ENCODE results near the gene AK3. TPM values are rescaled to one million over a fixed set of nuclear protein-coding genes. Genes with fewer than 3 reads are reported as not detected.

Gene AK3
- total RNA-seq, 1 donor from 2014 or later: 33.9 TPM

DNA sequence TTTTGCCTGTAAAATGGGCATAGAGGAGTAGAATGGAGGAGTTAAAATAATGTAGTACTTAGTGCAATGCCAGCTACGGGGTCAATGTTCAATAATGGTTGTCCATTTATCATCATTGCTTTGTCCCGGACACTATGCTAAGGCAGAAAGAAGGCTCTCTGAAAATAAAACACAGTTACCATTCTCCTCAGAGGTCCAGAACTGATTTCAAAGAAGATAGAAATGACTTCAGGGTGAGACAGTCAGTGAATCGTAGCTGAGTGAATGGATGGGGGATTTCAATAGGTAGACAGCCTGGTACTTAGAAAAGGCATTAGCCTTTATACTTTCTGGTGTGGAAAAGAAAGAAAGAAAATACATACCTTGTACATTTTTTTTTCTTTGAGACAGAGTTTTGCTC lies 1.2 kb upstream of the AK3 start:
- H3K9me3 Mint-ChIP-seq: no peaks in the 10 kb centered on the region
- peaks cover 11% of the 10 kb centered on the region for H3K36me3 Mint-ChIP-seq (ENCODE audit: low read depth)
- H3K27ac Mint-ChIP-seq: peak overlapping the region; percentile 84
- H3K27me3 Mint-ChIP-seq (ENCODE audit: low read depth): no peaks in the 10 kb centered on the region
- peak overlapping the region; percentile 83 for H3K4me3 Mint-ChIP-seq (ENCODE audit: low read depth)
- intact Hi-C loops (cut with micrococcal nuclease): loop anchor here (5.0 kb wide), 4 partner anchors 80 to 1100 kb away; partner anchors contain the start of genes JAK2, PLGRKT and PLPP6
- DNase-seq (ENCODE audit: low spot score): no peak
- H3K4me1 Mint-ChIP-seq (ENCODE audit: low read depth): peaks cover 32% of the 10 kb centered on the region

DNA sequence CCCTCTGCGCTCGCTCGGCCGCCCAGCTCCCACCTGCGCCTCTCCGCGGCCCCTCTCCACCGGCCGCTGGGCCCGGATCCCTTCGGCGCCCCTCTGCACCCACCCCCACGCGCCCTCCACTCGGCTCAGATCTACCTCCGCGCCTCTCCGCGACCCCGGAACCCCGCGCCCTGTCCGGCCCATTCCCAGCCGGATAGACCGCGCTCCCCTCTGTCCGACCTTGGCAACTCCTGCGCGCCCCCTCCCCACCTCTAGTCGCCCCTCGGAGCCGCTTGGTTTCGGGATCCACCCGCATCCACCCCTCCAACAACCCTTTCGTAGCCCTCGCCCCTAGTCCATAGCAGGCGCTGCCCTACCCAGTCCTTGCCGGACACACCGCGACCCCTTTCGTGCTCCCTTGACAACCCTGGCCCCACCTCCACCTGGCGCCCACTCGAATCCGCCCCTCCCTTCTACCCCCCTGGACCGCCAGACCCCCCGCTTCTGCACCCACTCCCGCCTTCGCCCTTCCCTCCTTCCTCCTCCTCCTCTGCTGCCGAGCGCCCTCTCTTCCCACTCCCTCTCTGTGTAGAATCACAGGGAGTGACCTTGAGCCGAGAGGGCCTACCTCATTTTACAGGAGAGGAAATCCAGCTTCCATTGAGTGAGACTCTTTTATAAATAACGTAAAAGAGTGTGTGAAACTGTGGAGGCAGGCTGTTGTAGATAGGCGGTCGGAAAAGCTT lies 525 bp upstream of the AK3 start:
- H3K27me3 Mint-ChIP-seq (ENCODE audit: low read depth): no peaks in the 10 kb centered on the region
- intact Hi-C loops (cut with micrococcal nuclease): loop anchor here (1.0 to 5.0 kb wide), 6 partner anchors 51 to 1101 kb away; partner anchors contain the start of genes JAK2, PLGRKT, PLPP6 and RCL1
- H3K27ac Mint-ChIP-seq: peak overlapping the region; percentile 84
- no peaks in the 10 kb centered on the region for H3K9me3 Mint-ChIP-seq
- DNase-seq (ENCODE audit: low spot score): peak; percentile 14
- H3K4me1 Mint-ChIP-seq (ENCODE audit: low read depth): peaks cover 32% of the 10 kb centered on the region
- H3K4me3 Mint-ChIP-seq (ENCODE audit: low read depth): peak overlapping the region; percentile 83
- peaks cover 11% of the 10 kb centered on the region for H3K36me3 Mint-ChIP-seq (ENCODE audit: low read depth)

DNA sequence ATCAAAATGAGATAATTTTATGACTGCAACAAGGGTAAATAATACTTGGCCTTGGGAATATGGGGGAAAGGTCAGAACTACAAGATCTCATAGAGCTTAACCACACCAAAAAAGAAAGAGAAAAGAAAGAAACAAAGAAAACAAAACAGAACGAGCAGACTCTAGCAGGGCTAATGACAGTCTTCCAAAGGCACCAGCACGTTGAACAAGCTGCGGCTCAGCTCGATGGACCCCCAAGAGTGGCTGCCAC lies 689 bp downstream of the AK3 start:
- Mint-ChIP-seq H3K9me3 (no peaks in the 10 kb centered on the region), H3K36me3 (ENCODE audit: low read depth) (peaks cover 11% of the 10 kb centered on the region), H3K27me3 (ENCODE audit: low read depth) (no peaks in the 10 kb centered on the region), H3K4me3 (ENCODE audit: low read depth) (peak overlapping the region; percentile 90), H3K27ac (peak overlapping the region; percentile 89), H3K4me1 (ENCODE audit: low read depth) (peaks cover 28% of the 10 kb centered on the region)
- DNase-seq (ENCODE audit: low spot score): no peak
- intact Hi-C loops (cut with micrococcal nuclease): loop anchor here (1.0 to 5.0 kb wide), 6 partner anchors 52 to 1102 kb away; partner anchors contain the start of genes CDC37L1, JAK2, PLGRKT and PLPP6

DNA sequence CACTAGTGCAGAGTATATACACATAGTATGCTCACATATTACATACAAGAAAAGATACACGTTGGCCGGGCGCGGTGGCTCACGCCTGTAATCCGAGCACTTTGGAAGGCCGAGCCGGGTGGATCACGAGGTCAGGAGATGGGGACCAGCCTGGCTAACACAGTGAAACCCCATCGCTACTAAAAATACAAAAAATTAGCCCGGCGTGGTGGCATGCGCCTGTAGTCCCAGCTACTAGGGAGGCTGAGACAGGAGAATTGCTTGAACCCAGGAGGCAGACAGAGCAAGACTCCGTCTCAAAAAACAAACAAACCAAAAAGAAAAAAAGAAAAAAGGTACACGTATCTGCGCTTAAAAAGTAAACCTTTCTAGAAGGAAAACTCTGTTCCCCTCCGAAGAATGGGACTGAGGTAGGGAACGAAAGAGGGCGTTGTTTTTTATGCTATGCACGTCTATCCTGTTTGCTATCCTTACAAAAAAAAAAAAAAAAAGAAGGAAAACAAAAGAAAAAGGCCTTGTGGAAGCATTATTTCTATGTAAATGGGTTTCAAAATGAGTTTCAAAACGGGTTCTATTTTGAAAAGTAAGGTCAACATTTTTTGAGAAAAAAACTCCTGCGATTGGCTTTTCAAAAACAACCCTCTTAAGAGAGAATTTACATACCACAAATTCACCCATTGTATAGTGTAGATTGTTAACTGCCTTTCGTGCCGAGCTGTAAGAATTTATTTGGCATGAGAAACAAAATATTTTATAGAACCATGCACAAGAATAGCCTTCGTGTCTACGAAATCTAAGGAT lies 1.2 kb downstream of the AK3 start:
- peak overlapping the region; percentile 89 for H3K27ac Mint-ChIP-seq
- H3K27me3 Mint-ChIP-seq (ENCODE audit: low read depth): no peaks in the 10 kb centered on the region
- peaks cover 12% of the 10 kb centered on the region for H3K36me3 Mint-ChIP-seq (ENCODE audit: low read depth)
- peaks cover 29% of the 10 kb centered on the region for H3K4me1 Mint-ChIP-seq (ENCODE audit: low read depth)
- intact Hi-C loops (cut with micrococcal nuclease): loop anchor here (1.0 to 5.0 kb wide), 6 partner anchors 51 to 1103 kb away; partner anchors contain the start of genes CDC37L1, JAK2, PLGRKT and PLPP6
- no peak for DNase-seq (ENCODE audit: low spot score)
- H3K9me3 Mint-ChIP-seq: no peaks in the 10 kb centered on the region
- H3K4me3 Mint-ChIP-seq (ENCODE audit: low read depth): peak overlapping the region; percentile 90

DNA sequence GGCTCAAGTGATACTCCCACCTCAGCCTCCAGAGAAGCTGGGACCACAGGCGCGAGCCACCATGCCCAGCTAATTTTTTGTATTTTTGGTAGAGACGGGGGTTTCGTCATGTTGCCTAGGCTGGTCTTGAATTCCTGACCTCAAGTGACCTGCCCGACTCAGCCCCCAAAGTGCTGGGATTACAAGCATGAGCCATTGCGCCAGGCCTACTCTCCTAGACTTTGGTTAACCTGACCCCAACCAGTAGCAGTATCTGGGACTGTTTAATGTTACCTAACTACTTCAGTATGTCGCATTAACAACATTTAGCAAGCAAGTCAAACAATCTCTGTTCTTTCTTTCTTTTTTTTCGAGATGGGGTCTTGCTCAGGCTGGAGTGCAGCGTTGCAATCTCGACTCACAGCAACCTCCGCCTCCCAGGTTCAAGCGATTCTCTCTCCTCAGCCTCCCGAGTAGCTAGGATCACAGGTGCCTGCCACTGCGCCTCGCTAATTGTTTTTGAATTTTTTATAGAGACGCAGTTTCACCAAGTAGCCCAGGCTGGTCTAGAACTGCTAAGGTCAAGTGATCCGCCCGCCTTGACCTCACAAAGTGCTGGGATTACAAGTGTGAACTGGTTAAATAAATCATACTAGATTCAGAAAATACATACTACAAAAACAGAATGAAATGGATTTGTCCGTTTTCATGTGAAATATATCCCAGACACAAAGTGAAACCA lies 2.0 kb downstream of the AK3 start:
- Mint-ChIP-seq H3K27ac (no peak overlapping the region), H3K36me3 (ENCODE audit: low read depth) (peaks cover 17% of the 10 kb centered on the region), H3K4me3 (ENCODE audit: low read depth) (peak overlapping the region; percentile 90), H3K27me3 (ENCODE audit: low read depth) (no peaks in the 10 kb centered on the region), H3K9me3 (no peaks in the 10 kb centered on the region), H3K4me1 (ENCODE audit: low read depth) (peaks cover 34% of the 10 kb centered on the region)
- intact Hi-C loops (cut with micrococcal nuclease): no loop called here
- no peak for DNase-seq (ENCODE audit: low spot score)

DNA sequence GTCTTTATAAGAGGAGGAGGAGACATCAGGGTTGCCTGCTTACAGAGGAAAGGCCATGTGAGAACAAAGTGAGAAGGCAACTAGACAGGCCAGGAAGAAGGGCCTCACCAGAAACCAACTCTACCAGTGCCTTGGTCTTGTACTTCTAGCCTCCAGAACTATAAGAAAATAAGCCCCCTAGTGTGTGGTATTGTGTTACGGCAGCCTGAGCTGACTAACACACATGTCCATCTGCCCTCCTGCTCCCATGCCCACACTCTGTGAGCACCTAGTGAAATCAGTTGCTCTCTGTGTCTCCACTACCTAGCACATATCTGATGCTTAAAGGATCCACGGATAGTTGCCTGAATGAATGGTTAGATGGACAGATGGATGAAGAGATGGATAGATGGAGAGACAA lies 6.9 kb downstream of the AK3 start:
- Mint-ChIP-seq H3K36me3 (ENCODE audit: low read depth) (peaks cover 25% of the 10 kb centered on the region), H3K4me3 (ENCODE audit: low read depth) (no peak overlapping the region), H3K27ac (no peak overlapping the region), H3K27me3 (ENCODE audit: low read depth) (no peaks in the 10 kb centered on the region), H3K9me3 (no peaks in the 10 kb centered on the region), H3K4me1 (ENCODE audit: low read depth) (peaks cover 25% of the 10 kb centered on the region)
- no peak for DNase-seq (ENCODE audit: low spot score)
- intact Hi-C loops (cut with micrococcal nuclease): no loop called here

DNA sequence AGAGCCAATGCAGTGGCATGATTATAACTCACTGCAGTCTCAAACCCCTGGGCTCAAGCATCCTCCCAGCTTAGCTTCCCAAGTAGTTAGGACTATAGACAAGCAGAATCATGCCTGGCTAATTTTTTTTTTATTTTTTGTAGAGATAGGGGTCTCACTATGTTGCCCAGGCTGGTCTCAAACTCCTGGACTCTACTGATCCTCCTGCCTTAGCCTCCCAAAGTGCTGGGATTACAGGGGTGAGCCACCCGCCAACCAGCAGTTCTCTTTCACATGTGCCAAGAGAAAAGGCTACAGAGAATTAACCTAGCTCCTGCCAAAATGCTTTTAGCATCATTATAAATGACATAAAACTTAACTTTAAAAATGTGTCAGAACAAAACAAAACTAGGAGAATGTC lies 8.1 kb downstream of the AK3 start:
- H3K4me1 Mint-ChIP-seq (ENCODE audit: low read depth): peaks cover 22% of the 10 kb centered on the region
- peaks cover 21% of the 10 kb centered on the region for H3K36me3 Mint-ChIP-seq (ENCODE audit: low read depth)
- no peaks in the 10 kb centered on the region for H3K9me3 Mint-ChIP-seq
- no peak overlapping the region for H3K27ac Mint-ChIP-seq
- H3K27me3 Mint-ChIP-seq (ENCODE audit: low read depth): no peaks in the 10 kb centered on the region
- H3K4me3 Mint-ChIP-seq (ENCODE audit: low read depth): no peak overlapping the region
- DNase-seq (ENCODE audit: low spot score): no peak
- intact Hi-C loops (cut with micrococcal nuclease): no loop called here

DNA sequence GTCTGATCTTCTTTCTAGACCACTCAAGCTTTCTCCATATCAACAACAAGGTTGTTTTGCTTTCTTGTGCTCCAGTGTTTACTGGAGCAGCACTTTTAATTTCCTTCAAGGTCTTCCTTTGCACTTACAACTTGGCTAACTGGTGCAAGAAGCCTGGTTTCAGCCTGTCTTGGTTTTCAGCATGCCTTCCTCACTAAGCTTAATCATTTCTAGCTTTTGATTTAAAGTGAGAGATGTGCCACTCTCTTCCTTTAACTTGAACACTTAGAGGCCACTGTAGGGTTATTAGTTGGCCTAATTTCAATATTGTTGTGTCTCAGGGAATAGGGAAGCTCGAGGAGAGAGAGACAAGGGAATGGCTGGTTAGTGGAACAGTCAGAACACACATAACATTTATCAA lies 13.4 kb downstream of the AK3 start:
- intact Hi-C loops (cut with micrococcal nuclease): no loop called here
- H3K27ac Mint-ChIP-seq: no peak overlapping the region
- H3K9me3 Mint-ChIP-seq: no peaks in the 10 kb centered on the region
- DNase-seq (ENCODE audit: low spot score): no peak
- H3K36me3 Mint-ChIP-seq (ENCODE audit: low read depth): peaks cover 44% of the 10 kb centered on the region
- no peak overlapping the region for H3K4me3 Mint-ChIP-seq (ENCODE audit: low read depth)
- H3K27me3 Mint-ChIP-seq (ENCODE audit: low read depth): no peaks in the 10 kb centered on the region
- H3K4me1 Mint-ChIP-seq (ENCODE audit: low read depth): peaks cover 21% of the 10 kb centered on the region

DNA sequence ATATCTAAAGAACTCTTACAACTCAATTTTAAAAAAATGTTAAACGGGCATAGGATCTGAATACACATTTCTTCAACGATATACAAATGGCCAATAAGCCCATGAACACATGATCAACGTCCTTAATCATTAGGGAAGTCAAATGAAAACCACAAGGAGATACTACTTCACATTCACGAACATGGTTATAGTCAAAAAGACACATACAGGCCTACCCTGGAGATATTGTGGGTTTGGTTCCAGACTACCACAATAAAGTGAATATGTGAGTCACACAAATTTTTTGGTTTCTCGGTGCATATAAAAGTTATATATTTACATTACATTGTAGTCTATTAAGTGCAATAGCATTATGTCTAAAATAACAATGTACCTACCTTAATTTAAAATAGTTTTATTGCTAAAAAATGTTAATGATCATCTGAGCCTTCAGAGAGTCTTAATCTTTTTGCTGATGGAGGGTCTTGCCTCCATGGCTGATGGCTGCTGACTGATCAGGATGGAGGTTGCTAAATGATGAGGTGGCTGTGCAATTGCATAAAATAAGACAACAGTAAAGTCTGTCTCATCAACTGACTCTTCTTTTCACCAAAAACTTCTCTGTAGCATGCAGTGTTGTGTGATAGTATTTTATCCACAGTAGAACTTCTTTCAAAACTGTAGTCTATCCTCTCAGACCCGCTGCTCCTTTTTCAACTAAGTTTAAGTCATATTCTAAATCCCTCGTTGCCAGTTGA lies 15.1 kb downstream of the AK3 start:
- intact Hi-C loops (cut with micrococcal nuclease): no loop called here
- Mint-ChIP-seq H3K36me3 (ENCODE audit: low read depth) (peaks cover 48% of the 10 kb centered on the region), H3K27ac (no peak overlapping the region), H3K27me3 (ENCODE audit: low read depth) (no peaks in the 10 kb centered on the region), H3K4me1 (ENCODE audit: low read depth) (peaks cover 20% of the 10 kb centered on the region), H3K4me3 (ENCODE audit: low read depth) (no peak overlapping the region), H3K9me3 (no peaks in the 10 kb centered on the region)
- DNase-seq (ENCODE audit: low spot score): no peak

DNA sequence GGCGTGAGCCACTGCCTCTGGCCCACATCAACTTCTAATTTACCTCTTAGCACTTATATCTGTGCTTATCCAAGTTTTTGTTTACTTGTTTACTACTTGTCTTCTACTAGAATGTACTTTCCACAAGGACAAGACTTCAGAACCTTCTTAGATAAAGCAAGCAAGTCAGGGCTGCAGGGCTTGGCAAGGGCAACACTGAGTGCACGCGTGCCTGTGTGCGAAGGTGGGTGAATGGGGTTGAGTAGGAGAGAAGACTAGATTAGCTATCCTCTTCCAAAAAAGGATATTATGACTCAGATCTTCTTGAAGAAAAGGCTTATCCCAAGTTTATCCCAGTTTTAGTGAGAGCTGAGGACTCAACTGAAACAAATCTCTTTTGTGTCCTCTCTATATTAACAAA lies 19.3 kb downstream of the AK3 start:
- Mint-ChIP-seq H3K4me3 (ENCODE audit: low read depth) (no peak overlapping the region), H3K36me3 (ENCODE audit: low read depth) (peaks cover 62% of the 10 kb centered on the region), H3K27me3 (ENCODE audit: low read depth) (no peaks in the 10 kb centered on the region), H3K27ac (no peak overlapping the region), H3K9me3 (no peaks in the 10 kb centered on the region), H3K4me1 (ENCODE audit: low read depth) (peaks cover 13% of the 10 kb centered on the region)
- intact Hi-C loops (cut with micrococcal nuclease): no loop called here
- DNase-seq (ENCODE audit: low spot score): no peak

DNA sequence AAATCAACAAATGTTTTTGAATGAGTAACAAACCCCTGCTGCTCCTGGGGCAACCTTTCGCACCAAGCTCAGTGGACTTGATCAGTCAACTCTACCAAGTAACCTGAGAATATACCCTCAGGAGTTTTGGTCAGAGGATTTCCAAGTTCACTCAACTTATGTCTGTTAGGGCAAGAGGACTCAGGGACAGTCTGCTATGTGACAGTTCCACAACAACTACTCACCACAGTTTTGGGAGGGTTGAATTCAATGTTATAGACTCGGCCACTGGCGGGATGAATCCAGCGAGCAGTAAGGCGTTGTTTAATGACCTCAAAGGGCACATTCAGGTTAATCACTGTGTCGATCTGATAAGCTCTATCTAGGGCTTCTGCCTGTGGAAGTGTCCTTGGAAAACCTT lies 22.1 kb downstream of the AK3 start:
- no peak overlapping the region for H3K27ac Mint-ChIP-seq
- no peak for DNase-seq (ENCODE audit: low spot score)
- intact Hi-C loops (cut with micrococcal nuclease): no loop called here
- H3K9me3 Mint-ChIP-seq: peaks cover 3% of the 10 kb centered on the region
- H3K36me3 Mint-ChIP-seq (ENCODE audit: low read depth): peaks cover 51% of the 10 kb centered on the region
- H3K4me3 Mint-ChIP-seq (ENCODE audit: low read depth): no peak overlapping the region
- no peaks in the 10 kb centered on the region for H3K27me3 Mint-ChIP-seq (ENCODE audit: low read depth)
- peaks cover 3% of the 10 kb centered on the region for H3K4me1 Mint-ChIP-seq (ENCODE audit: low read depth)

DNA sequence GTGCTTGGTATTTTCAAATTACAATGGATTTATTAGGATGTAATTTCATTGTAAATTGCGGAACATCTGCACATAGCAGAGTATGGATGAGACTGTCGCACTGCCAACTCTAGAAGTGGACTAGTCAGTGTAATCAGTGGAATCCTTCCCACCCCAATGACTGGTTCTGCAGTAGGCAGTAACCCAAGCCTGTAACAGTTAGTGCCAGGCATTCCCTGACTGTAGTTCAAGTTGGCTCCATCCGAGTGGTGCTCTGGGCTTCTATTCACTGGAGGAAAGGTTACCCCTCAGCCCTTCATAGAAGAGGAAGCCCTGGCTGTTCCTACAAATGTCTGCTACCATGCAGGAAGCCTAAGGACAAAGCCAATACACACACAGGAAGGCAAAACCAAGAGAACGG lies 23.2 kb downstream of the AK3 start:
- Mint-ChIP-seq H3K9me3 (peaks cover 7% of the 10 kb centered on the region), H3K4me3 (ENCODE audit: low read depth) (no peak overlapping the region), H3K36me3 (ENCODE audit: low read depth) (peaks cover 52% of the 10 kb centered on the region), H3K27ac (no peak overlapping the region), H3K27me3 (ENCODE audit: low read depth) (no peaks in the 10 kb centered on the region), H3K4me1 (ENCODE audit: low read depth) (peaks cover 6% of the 10 kb centered on the region)
- intact Hi-C loops (cut with micrococcal nuclease): no loop called here
- DNase-seq (ENCODE audit: low spot score): no peak
